HG03354 (cell line): Measurements from ENCODE around the gene RNF126.
"Not testable (repeated sequence)": the region's sequence is repeated elsewhere in the genome, so short reads cannot be mapped to it uniquely, and the experiment has no call there.

Experiments
- ATAC-seq: cut with Tn5 transposase; IDR thresholded peaks from one replicate; pipeline ENCODE4 v1.9.1; 2021; ENCODE audit warnings: mild to moderate bottlenecking; ENCODE audit not compliant: unreplicated experiment, poor library complexity, severe bottlenecking

RNF126 gene

GRCh38 chr19:687569-688166 is 24.7 kb upstream of the RNF126 start:
- no peak for ATAC-seq

- ATAC-seq, result no peak
Measured at GRCh38 chr19:686589-687297, 23.7 kb upstream of the RNF126 start.

GRCh38 chr19:685454-685931 is 22.5 kb upstream of the RNF126 start:
- no peak for ATAC-seq

GRCh38 chr19:682678-683320 is 19.8 kb upstream of the RNF126 start:
- ATAC-seq, result no peak

GRCh38 chr19:681029-682019 is 18.3 kb upstream of the RNF126 start:
- no peak for ATAC-seq

GRCh38 chr19:680287-681028 is 17.4 kb upstream of the RNF126 start:
- ATAC-seq, result peak; percentile 74

GRCh38 chr19:679418-680286 is 16.6 kb upstream of the RNF126 start:
- ATAC-seq, result peak; percentile 30

- no peak for ATAC-seq
Measured at GRCh38 chr19:678791-679388, 15.9 kb upstream of the RNF126 start.

- no peak for ATAC-seq
Measured at GRCh38 chr19:677601-678436, 14.8 kb upstream of the RNF126 start.

- no peak for ATAC-seq
Measured at GRCh38 chr19:677201-677600, 14.2 kb upstream of the RNF126 start.

- no peak for ATAC-seq
Measured at GRCh38 chr19:676339-677105, 13.5 kb upstream of the RNF126 start, which contains the start of gene FSTL3. Gene FSTL3 (plus strand): TSS chr19:676392. CDS start chr19:676424, 32 bp downstream.

GRCh38 chr19:676007-676338 is 13.0 kb upstream of the RNF126 start:
- ATAC-seq, result no peak

- no peak for ATAC-seq
Measured at GRCh38 chr19:674282-675151, 11.5 kb upstream of the RNF126 start.

GRCh38 chr19:670609-671075 is 7.6 kb upstream of the RNF126 start:
- ATAC-seq, result no peak

- not testable (repeated sequence) for ATAC-seq
Measured at GRCh38 chr19:668675-669434, 5.8 kb upstream of the RNF126 start.
